Activated CD4-positive, alpha-beta memory T cell treated with anti-CD3 and anti-CD28 coated beads for 36 hours (primary cell): ENCODE measurements around the gene SPRYD7. TPM values are rescaled to one million over a fixed set of nuclear protein-coding genes. Genes with fewer than 3 reads are reported as not detected.
"Not testable (repeated sequence)": the region's sequence is repeated elsewhere in the genome, so short reads cannot be mapped to it uniquely, and the experiment has no call there.

Experiments
- CTCF ChIA-PET: fragments of 350-600 bp; sonication (Branson Sonifier 250); formaldehyde crosslinking; loops from one replicate; lab custom pipeline; 2021; ENCODE audit warnings: antibody characterized with exemption, inconsistent platforms; lab: Charles Lee
- POLR2A ChIA-PET: fragments of 350-600 bp; sonication (Branson Sonifier 250); formaldehyde crosslinking; loops from one replicate; lab custom pipeline; 2021; ENCODE audit warnings: antibody characterized with exemption; lab: Charles Lee
- DNase-seq: peaks from one replicate; pipeline ENCODE4 v3.0.0-alpha.2; 2020
- H3K27ac Mint-ChIP-seq: one replicate; pipeline ENCODE4 v1.8.0; 2021; ENCODE audit warnings: mixed read lengths
- H3K27me3 Mint-ChIP-seq: one replicate; pipeline ENCODE4 v1.8.0; 2021; ENCODE audit warnings: mixed read lengths
- H3K36me3 Mint-ChIP-seq: one replicate; pipeline ENCODE4 v1.8.0; 2021; ENCODE audit warnings: mixed read lengths
- H3K4me1 Mint-ChIP-seq: one replicate; pipeline ENCODE4 v1.8.0; 2021; ENCODE audit warnings: low read depth, mixed read lengths
- H3K4me3 Mint-ChIP-seq: one replicate; pipeline ENCODE4 v1.8.0; 2021; ENCODE audit warnings: mild to moderate bottlenecking, mixed read lengths
- H3K9me3 Mint-ChIP-seq: one replicate; pipeline ENCODE4 v1.8.0; 2021; ENCODE audit warnings: mixed read lengths
- intact Hi-C: fragments of 100-400 bp; cut with micrococcal nuclease; formaldehyde crosslinking; loops from one replicate; pipeline ENCODE4 v1.15.1; 2023
- total RNA-seq, 2 experiments: library from RNA; stranded (reverse); gene quantifications; one replicate each; pipeline ENCODE4 v1.2.3, GENCODE V29; 2021

SPRYD7 gene
- total RNA-seq, 2 experiments from 2014 or later = 4.9 to 5.4 TPM

DNA sequence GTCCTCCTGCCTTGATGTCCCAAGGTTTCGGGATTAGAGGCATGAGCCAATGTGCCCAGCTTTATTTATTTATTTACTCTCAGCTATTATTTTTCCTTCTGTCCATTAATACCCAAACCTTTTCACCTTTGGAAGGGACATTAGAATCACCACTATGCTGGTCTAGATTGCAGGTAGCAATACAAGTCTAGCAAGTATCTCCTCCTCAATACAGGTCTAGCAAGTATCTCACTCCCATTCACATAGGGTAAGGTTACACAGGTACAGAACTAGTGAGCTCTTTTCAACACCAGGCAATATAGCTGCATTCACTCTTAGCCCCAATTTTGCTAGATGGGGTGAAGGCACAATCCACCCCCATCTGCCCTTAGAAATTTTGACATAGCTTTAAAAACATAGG lies 17.4 kb upstream of the SPRYD7 start:
- intact Hi-C loops = no loop called here
- H3K4me3 Mint-ChIP-seq = no peak overlapping the region
- ChIA-PET CTCF (no interaction called here), POLR2A (no interaction called here)
- no peak overlapping the region for H3K27ac Mint-ChIP-seq
- no peaks in the 10 kb centered on the region for H3K36me3 Mint-ChIP-seq
- peaks cover 4% of the 10 kb centered on the region for H3K27me3 Mint-ChIP-seq
- H3K4me1 Mint-ChIP-seq = no peaks in the 10 kb centered on the region
- H3K9me3 Mint-ChIP-seq = no peaks in the 10 kb centered on the region
- no peak for DNase-seq

DNA sequence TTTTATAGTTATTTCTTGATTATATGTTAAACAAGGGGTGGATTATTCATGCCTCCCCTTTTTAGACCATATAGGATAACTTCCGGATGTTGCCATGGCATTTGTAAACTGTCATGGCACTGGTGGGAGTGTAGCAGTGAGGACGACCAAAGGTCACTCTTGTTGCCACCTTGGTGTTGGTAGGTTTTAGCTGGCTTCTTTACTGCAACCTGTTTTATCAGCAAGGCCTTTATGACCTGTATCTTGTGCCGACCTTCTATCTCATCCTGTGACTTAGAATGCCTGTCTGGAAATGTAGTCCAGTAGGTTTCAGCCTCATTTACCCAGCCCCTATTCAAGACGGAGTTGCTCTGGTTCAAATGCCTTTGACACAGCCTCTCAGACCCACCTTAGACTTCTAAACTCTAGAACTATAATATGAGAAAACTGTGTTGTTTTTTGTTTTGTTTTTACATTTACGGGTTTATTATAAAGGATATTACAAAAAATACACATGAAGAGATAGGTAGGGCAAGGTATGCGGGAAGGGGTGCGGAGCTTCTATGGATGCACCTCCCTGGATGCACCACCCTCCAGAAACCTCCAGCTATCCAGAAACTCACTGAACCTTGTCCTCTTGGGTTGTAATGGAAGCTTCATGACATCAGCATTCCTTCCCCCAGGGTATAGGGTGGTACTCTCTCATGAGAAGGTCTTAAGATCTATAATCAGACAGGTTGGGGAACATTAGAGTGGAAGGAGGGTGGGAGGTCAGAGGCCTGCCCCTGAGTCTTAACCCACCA lies 15.8 kb upstream of the SPRYD7 start:
- H3K4me3 Mint-ChIP-seq = no peak overlapping the region
- POLR2A ChIA-PET = no interaction called here
- no peaks in the 10 kb centered on the region for H3K4me1 Mint-ChIP-seq
- no peaks in the 10 kb centered on the region for H3K36me3 Mint-ChIP-seq
- no peak overlapping the region for H3K27ac Mint-ChIP-seq
- peaks cover 4% of the 10 kb centered on the region for H3K27me3 Mint-ChIP-seq
- intact Hi-C loops = no loop called here
- H3K9me3 Mint-ChIP-seq = no peaks in the 10 kb centered on the region
- CTCF ChIA-PET = no interaction called here
- no peak for DNase-seq

DNA sequence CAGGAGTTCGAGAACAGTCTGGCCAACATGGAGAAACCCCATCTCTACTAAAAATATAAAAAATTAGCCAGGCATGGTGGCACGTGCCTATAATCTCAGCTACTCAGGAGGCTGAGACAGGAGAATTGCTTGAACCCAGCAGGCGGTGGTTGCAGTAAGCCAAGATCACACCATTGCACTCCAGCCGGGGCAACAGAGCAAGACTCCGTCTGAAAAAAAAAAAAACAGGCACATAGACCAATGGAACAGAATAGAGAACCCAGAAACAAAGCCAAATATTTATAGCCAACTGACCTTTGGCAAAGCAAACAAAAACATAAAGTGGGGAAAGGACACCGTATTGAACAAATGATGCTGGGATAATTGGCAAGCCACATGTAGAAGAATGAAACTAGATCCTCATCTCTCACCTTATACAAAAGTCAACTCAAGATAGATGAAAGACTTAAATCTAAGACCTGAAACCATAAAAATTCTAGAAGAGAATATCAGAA lies 12.7 kb upstream of the SPRYD7 start:
- POLR2A ChIA-PET, H3K4me1 Mint-ChIP-seq, H3K27me3 Mint-ChIP-seq, intact Hi-C loops, DNase-seq, H3K9me3 Mint-ChIP-seq, H3K36me3 Mint-ChIP-seq, H3K4me3 Mint-ChIP-seq, CTCF ChIA-PET, H3K27ac Mint-ChIP-seq: not testable (repeated sequence)

- Mint-ChIP-seq H3K36me3 (peaks cover 2% of the 10 kb centered on the region), H3K9me3 (no peaks in the 10 kb centered on the region), H3K4me1 (peaks cover 7% of the 10 kb centered on the region), H3K4me3 (no peak overlapping the region), H3K27me3 (no peaks in the 10 kb centered on the region), H3K27ac (no peak overlapping the region)
- intact Hi-C loops = loop anchor here (5.0 kb wide), 3 partner anchors 247 to 1447 kb away; partner anchors contain the start of gene EBPL
- DNase-seq = no peak
- CTCF ChIA-PET = interaction anchor here (1.0 to 1.2 kb wide), 2 partner anchors 37 to 861 kb away, joined by 3 to 4 read pairs; no protein-coding TSS in a partner anchor
- POLR2A ChIA-PET = interaction anchor here (0.9 kb wide), 1 partner anchor 220 kb away, joined by 3 read pairs; no protein-coding TSS in a partner anchor
Measured at GRCh38 chr13:49939321-49939720, 3.2 kb upstream of the SPRYD7 start.

DNA sequence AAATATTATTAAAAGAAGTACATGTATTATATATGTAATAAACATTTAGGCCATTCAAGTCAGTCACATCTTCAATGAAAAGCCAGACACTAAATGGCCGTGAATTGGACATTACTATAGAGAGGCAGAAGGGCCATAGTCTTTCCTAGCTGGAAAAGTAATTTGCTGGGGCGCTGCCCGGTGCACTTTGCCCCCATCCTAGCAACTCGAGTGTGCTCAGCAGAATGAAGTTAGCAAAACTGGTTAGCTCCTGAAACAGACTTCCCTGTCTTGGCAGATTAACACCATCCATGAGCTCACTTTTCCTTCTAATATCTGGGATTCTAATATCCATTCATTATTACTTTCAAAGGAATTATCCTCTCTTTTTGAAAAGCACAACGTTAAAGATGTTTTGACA lies 2.8 kb upstream of the SPRYD7 start:
- H3K9me3 Mint-ChIP-seq = no peaks in the 10 kb centered on the region
- POLR2A ChIA-PET = interaction anchor here (0.9 kb wide), 1 partner anchor 221 kb away, joined by 3 read pairs; no protein-coding TSS in a partner anchor
- intact Hi-C loops = loop anchor here (5.0 kb wide), 3 partner anchors 247 to 1447 kb away; partner anchors contain the start of gene EBPL
- no peaks in the 10 kb centered on the region for H3K27me3 Mint-ChIP-seq
- CTCF ChIA-PET = interaction anchor here (1.0 to 1.2 kb wide), 2 partner anchors 38 to 862 kb away, joined by 3 to 4 read pairs; no protein-coding TSS in a partner anchor
- no peak overlapping the region for H3K27ac Mint-ChIP-seq
- no peak overlapping the region for H3K4me3 Mint-ChIP-seq
- H3K36me3 Mint-ChIP-seq = peaks cover 2% of the 10 kb centered on the region
- H3K4me1 Mint-ChIP-seq = peaks cover 7% of the 10 kb centered on the region
- no peak for DNase-seq

DNA sequence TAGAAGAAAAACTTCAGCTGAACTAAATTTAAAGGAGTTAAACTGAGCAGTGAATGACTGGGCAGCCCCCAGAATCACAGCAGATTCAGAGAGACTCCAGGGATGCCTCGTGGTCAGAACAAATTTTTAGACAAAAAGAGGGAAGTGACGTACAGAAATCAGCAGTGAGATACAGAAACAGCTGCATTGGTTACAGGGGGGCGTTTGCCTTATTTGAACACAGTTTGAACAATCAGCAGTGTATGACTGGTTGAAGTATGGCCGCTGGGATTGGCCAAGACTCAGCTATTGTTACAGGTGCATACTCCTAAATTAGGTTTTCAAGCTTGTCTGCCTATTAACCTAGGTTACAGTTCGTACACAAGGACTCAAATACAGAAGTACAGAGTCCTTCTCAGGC lies 2.2 kb upstream of the SPRYD7 start:
- Mint-ChIP-seq H3K9me3 (no peaks in the 10 kb centered on the region), H3K27ac (no peak overlapping the region), H3K36me3 (peaks cover 2% of the 10 kb centered on the region), H3K4me3 (no peak overlapping the region), H3K27me3 (no peaks in the 10 kb centered on the region), H3K4me1 (peaks cover 7% of the 10 kb centered on the region)
- ChIA-PET POLR2A (no interaction called here), CTCF (interaction anchor here (1.0 to 1.2 kb wide), 2 partner anchors 38 to 862 kb away, joined by 3 to 4 read pairs; no protein-coding TSS in a partner anchor)
- intact Hi-C loops = loop anchor here (5.0 kb wide), 3 partner anchors 246 to 1446 kb away; partner anchors contain the start of gene EBPL
- no peak for DNase-seq

DNA sequence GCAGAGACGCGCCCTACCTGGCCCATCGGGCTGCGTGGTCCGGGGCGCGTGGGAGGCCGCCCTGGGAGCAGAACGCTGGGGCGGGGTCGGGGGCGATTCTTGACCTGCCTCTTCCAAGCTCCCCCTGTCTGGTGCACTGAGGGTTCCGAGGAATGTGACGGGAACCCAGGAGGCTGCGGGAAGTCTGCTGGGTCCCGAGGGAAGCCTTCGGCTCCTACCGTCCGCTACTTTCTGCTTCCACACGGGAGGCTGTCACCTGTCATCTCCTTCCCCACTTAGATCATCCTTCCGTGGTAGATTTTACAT lies 781 bp upstream of the SPRYD7 start:
- Mint-ChIP-seq H3K27me3 (no peaks in the 10 kb centered on the region), H3K36me3 (peaks cover 2% of the 10 kb centered on the region), H3K4me3 (peak overlapping the region; percentile 92), H3K9me3 (no peaks in the 10 kb centered on the region), H3K27ac (no peak overlapping the region), H3K4me1 (peaks cover 12% of the 10 kb centered on the region)
- intact Hi-C loops = loop anchor here (1.0 to 5.0 kb wide), 9 partner anchors 60 to 1445 kb away; partner anchors contain the start of genes CAB39L, EBPL, SETDB2 and TRIM13
- ChIA-PET CTCF (interaction anchor here (0.8 to 1.4 kb wide), 11 partner anchors 11 to 1133 kb away, joined by 3 to 12 read pairs (median 4); no protein-coding TSS in a partner anchor), POLR2A (interaction anchor here (0.6 to 1.7 kb wide), 5 partner anchors 60 to 352 kb away, joined by 3 to 14 read pairs (median 4); partner anchors contain the start of genes KPNA3, RCBTB1 and TRIM13)
- no peak for DNase-seq

DNA sequence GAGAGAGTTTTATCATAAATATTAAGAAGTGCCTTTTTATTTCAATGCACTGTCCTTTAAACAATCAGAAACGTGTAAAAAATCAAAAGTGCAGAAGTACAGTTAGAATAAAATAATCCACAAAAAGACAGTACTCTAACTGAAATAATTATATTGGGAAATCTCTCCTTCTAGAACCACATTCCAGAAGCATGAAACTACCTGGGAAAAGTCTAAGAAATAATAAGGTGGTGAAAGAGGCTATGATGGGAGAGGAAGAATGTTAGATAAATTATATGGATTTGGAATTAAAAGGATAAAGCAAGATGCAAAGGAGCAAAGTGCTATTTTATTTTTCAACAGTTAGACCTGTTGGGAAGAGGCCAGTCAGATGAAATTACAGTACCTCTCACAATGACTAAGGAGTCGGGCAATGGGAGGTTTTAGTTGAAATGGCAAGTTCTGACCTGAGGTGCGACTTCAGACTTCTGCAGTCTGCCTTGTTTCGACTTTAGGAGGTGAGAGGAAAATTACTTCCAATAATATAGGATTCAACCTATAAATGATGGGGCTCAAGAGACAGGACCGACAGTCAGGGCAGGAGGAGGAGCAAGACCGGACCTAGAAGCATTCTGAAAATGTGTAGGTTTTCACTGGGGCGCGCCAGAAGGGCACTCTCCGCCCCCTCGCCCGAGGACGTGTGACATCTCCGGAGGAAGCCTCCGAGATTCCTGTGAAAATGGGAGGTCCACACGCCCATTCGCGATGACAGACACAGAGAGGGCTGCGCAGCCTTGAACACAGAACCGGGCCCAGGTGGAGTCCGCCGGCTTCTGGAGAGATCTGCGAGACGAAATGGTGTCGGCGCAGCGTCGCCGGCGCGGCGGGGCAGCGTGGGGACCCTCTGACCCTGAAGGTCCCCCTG lies 717 bp downstream of the SPRYD7 start:
- no peaks in the 10 kb centered on the region for H3K9me3 Mint-ChIP-seq
- H3K4me1 Mint-ChIP-seq = peaks cover 12% of the 10 kb centered on the region
- ChIA-PET POLR2A (interaction anchor here (1.5 to 1.7 kb wide), 3 partner anchors 61 to 146 kb away, joined by 4 to 14 read pairs (median 7); partner anchors contain the start of genes KPNA3 and TRIM13), CTCF (interaction anchor here (0.9 to 1.4 kb wide), 10 partner anchors 9 to 976 kb away, joined by 3 to 18 read pairs (median 6); partner anchors contain the start of genes EBPL, KPNA3 and TRIM13)
- peak overlapping the region; percentile 92 for H3K4me3 Mint-ChIP-seq
- no peak overlapping the region for H3K27ac Mint-ChIP-seq
- intact Hi-C loops = loop anchor here (1.0 to 5.0 kb wide), 9 partner anchors 62 to 1443 kb away; partner anchors contain the start of genes CAB39L, EBPL, SETDB2 and TRIM13
- H3K27me3 Mint-ChIP-seq = no peaks in the 10 kb centered on the region
- H3K36me3 Mint-ChIP-seq = peaks cover 2% of the 10 kb centered on the region
- peak; percentile 53 for DNase-seq

- ChIA-PET POLR2A (interaction anchor here (1.0 kb wide), 1 partner anchor 140 kb away, joined by 3 read pairs; no protein-coding TSS in a partner anchor), CTCF (no interaction called here)
- Mint-ChIP-seq H3K4me3 (no peak overlapping the region), H3K9me3 (no peaks in the 10 kb centered on the region), H3K4me1 (peaks cover 12% of the 10 kb centered on the region), H3K36me3 (peaks cover 2% of the 10 kb centered on the region), H3K27me3 (no peaks in the 10 kb centered on the region), H3K27ac (no peak overlapping the region)
- DNase-seq = no peak
- intact Hi-C loops = no loop called here
Measured at GRCh38 chr13:49933511-49933910, 2.6 kb downstream of the SPRYD7 start.

DNA sequence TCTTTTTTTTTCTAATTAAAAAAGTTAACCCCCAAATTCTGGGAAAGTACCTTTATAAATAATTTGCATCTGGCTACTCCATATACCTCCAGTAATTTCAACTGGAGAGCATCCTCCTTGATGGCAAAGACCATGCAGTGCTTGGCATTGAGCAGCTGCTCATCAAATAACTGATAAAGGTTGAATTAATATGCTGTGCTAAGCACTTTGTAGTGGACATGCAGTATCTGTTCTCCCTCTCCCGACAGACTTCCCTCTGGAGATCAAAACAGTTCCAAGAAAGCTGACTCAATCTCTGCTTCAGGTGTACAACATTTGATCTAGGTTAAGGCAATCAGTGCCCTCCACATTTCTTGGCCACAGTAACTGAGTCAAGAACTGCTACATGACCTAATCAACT lies 3.3 kb downstream of the SPRYD7 start:
- intact Hi-C loops = no loop called here
- Mint-ChIP-seq H3K4me3 (no peak overlapping the region), H3K36me3 (peaks cover 2% of the 10 kb centered on the region), H3K4me1 (peaks cover 12% of the 10 kb centered on the region), H3K27me3 (no peaks in the 10 kb centered on the region), H3K9me3 (no peaks in the 10 kb centered on the region), H3K27ac (no peak overlapping the region)
- ChIA-PET POLR2A (interaction anchor here (1.0 kb wide), 1 partner anchor 139 kb away, joined by 3 read pairs; no protein-coding TSS in a partner anchor), CTCF (no interaction called here)
- no peak for DNase-seq

DNA sequence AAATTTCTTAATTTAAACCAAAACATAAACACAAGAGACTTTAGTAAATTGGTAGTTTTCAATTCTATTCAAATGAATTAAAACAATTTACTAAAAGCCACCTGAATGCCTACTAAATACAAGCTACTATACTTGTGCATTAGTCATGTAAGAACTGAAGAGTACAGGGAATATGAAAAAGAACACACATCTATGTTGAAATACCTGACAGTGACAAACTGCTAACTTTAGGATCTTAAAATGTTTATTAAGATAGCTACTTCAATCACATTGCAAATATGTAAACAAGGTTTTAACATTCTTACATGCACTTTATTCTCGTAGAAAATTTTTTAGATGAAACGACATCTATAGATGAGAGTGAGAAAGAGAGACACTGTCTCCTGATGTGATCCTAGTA lies 4.1 kb downstream of the SPRYD7 start:
- POLR2A ChIA-PET = no interaction called here
- no peak overlapping the region for H3K4me3 Mint-ChIP-seq
- peaks cover 2% of the 10 kb centered on the region for H3K36me3 Mint-ChIP-seq
- CTCF ChIA-PET = interaction anchor here (0.6 kb wide), 1 partner anchor 276 kb away, joined by 3 read pairs; no protein-coding TSS in a partner anchor
- intact Hi-C loops = no loop called here
- H3K27ac Mint-ChIP-seq = no peak overlapping the region
- H3K9me3 Mint-ChIP-seq = no peaks in the 10 kb centered on the region
- H3K27me3 Mint-ChIP-seq = no peaks in the 10 kb centered on the region
- no peak for DNase-seq
- peaks cover 12% of the 10 kb centered on the region for H3K4me1 Mint-ChIP-seq
